CD4-positive, alpha-beta T cell treated with Interferon gamma for 1 hour (primary cell): Measurements from ENCODE around the gene SLN.

ENCODE experiments used
- DNase-seq: peaks from one replicate; pipeline ENCODE4 v3.0.0-alpha.2; 2020

SLN gene

DNA sequence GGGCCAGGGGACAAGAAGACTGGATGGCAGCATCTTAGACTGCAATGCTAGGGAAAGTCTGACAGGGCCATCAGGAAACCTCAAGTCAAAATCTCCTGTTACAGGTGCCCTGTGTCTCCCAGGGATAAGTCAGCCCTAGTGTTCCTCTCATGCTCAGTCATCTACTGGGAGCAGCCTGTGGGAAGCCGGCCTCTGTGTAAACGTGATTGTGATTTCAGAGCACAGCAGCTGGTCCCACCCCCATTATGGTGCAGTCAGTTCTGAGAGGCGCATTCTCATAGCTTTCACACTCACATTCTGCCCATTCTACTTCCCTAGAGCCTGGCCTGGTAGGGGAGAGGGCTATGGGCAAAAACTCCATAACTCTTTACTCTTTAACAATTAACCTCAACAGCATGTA lies 7.2 kb upstream of the SLN start:
- DNase-seq: no peak

DNA sequence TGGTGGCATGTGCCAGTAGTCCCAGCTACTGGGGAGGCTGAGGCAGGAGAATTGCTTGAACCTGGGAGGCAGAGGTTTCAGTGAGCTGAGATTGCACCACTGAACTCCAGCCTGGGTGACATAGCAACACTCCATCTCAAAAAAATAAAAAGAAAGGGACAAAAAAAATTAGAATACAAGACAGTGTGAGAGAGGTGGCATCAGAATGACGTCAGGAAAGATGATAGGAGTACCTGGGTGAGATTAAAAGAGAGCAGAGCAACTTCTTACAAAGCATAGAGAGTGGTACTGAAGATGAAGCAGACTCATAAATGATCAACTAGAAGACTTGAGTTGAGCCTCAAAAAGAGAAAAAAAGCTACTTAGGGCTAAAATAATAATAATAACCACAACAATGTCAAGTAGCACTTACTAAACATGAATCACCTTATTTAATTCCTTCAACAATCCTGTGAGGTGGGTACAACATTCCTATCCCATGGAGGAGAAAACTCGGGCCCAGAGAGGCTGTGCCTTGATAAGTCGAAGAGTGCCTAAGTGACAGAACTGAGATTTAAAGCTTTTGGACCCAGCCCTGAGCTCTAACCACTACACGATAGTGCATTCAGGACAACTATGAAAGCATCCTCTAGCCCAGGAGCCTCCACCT lies 5.2 kb upstream of the SLN start:
- no peak for DNase-seq

DNA sequence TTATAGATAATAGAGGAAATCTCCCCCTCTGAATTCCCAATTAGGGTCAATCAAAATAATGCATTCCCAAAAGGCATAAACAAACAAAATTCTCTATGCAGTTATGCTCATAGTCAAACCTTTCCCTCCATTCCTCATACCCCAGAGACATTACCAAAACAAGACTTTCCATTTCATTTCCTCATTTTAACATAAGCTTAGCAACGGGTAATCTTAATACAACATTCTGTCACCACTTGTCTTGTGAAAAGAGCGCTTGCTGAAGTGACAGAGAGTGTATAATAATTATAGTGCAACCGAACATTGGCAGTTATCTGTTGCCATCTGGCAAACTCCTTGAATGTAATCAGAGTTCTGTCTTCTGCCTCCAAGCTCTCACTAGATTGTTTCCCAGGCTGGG lies 1.2 kb upstream of the SLN start:
- no peak for DNase-seq

DNA sequence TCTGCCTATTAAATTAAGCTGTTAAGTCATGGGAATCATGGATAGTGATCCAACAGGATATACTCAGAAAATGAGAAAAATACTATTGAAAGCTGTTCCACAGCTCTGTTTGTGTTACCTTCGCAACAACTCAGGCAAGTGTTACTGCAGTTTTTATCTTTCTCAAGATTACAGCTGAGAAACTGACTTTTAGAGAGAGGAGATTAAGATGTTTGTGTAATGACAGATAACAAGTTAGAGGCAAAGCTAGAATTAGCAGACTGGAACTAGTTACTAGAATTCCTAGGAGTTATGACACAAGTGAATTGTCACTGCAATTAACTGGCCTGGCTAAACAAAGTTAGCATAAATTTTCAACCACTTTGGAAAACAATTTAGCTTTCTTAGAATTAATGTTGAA lies 1.6 kb downstream of the SLN start:
- DNase-seq: no peak

DNA sequence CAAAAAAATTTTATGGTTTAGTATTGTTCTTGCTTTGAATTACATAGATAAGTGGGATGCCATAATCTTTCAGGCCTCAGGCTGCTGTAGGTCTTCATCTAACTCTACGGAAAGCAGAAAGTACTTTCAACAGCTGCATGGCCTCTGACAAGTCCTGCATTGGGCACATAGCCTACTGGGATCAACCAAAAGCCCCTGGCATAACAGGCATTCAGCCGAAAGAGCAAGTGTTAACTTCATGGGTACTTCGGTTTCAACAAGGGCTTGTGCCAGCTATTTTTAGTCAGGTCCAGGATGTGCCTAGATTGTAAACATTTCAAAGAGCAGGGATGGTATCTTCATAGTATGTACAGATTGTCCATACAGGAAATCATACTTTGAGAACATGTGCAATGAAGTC lies 3.1 kb downstream of the SLN start:
- DNase-seq: no peak

GRCh38 chr11:107707807-107708206 lies 4.0 kb downstream of the SLN start:
- no peak for DNase-seq

DNA sequence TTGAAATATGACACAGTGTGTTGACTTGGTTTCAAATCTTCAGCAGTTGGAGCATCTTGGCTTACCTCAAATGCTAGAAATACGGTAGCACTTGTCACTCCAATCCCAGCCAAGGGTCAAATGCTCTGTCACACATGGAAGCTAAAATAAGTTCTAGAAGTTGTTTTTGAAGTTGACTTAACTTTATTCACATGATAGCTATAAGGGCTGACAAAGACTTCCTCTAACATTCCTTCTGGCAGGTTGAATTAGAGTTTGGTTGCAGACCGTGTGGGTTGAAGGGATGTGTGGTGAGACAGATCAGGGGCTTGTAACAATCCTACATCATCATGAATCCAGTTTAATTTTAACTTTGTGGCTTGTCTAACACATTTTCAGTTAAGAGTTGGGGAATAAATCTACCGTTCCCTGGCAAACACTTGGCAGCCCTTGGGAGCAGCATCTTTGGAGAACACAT lies 4.6 kb downstream of the SLN start:
- DNase-seq: no peak

GRCh38 chr11:107706531-107706930 lies 5.3 kb downstream of the SLN start:
- no peak for DNase-seq

GRCh38 chr11:107705027-107705426 lies 6.8 kb downstream of the SLN start:
- no peak for DNase-seq

DNA sequence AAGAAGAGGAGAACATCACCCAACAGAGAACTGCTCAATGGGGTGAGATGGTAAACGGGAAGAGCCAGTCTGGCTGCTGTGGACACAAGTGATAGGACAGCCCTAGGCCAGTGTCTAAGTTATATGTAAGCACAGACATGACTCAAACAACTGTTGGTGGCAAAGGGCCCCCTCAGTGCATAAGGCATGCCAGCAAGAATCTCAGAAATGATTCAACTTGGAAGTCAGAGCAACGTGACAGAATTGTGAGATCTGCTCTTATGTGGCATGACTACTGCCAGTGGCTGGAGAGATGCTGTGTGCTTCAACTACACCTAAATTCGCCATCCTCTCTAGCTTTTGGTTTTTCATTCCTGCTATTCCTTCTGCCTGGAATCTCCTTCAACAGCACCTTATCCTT lies 7.4 kb downstream of the SLN start:
- DNase-seq: no peak

- no peak for DNase-seq
Measured at GRCh38 chr11:107702723-107703122, 9.1 kb downstream of the SLN start.

- no peak for DNase-seq
Measured at GRCh38 chr11:107702109-107702660, 9.7 kb downstream of the SLN start.

GRCh38 chr11:107699371-107700285 lies 12.2 kb downstream of the SLN start:
- DNase-seq: no peak

- no peak for DNase-seq
Measured at GRCh38 chr11:107697291-107697690, 14.6 kb downstream of the SLN start.

- DNase-seq: no peak
Measured at GRCh38 chr11:107696140-107696539, 15.7 kb downstream of the SLN start.

- no peak for DNase-seq
Measured at GRCh38 chr11:107695446-107695845, 16.4 kb downstream of the SLN start.

DNA sequence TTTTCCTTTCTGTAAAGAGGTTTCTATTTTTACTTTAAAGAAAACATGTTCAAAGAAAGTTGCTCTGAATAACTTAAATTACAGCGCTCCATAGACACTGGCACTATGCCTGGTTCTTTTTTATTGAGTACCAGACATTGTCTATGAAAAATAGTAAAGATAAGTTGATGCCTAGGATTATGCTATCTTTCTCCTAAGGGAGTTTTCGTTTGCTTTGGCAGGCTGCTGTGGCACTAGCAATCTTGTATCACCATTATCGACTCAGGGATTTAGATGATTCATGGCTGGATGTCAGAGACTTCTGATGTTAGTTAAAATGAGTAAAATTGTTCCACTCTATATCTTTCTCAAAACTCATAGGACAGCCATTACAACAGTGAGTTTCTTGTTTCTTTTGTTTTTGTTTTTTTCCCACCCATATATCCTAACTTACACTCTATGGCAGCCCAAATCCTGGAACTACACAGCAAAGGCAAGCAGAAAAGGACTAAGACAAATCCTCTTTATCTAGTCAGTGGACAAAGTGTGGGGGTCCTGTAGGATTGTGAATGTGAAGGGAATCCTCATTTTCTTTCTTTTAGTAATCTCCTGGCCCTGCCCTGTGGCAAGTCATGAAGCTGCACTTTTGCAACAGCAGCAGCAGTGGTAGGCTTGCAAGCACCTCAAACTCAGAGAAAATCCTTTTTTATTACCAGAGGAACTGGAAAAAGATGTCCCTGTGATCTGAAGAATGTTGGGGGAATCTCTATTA lies 20.7 kb downstream of the SLN start:
- DNase-seq: no peak

GRCh38 chr11:107689317-107690202 lies 22.3 kb downstream of the SLN start:
- peak; percentile 17 for DNase-seq

- no peak for DNase-seq
Measured at GRCh38 chr11:107688322-107688918, 23.4 kb downstream of the SLN start.

DNA sequence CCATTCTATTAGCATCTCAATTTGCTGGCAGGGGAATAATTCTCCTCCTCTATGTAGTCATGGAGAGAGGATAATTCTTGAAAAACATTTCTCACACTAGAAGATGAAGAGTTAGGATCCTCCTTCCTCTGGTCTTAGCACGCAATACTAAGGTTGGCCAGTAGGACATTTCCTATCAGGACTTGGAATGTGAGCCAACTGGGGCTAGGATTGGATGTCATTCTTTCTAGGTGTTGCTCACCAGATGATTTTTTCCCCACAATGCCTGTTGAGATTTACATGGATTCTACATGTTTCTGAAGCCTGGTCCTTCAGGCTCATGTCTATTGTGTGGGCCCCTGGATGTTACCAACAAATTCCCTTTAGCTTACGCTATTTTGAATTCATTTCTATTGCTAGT lies 28.0 kb downstream of the SLN start:
- no peak for DNase-seq

- DNase-seq: no peak
Measured at GRCh38 chr11:107683061-107683460, 28.8 kb downstream of the SLN start.

GRCh38 chr11:107682572-107682971 lies 29.3 kb downstream of the SLN start:
- no peak for DNase-seq
